ENCODE measurements around the gene CRELD2.

GRCh38 chr22:49883294-49883640 lies 35.2 kb upstream of the CRELD2 start:
- TF ChIP-seq, protein P1, sequence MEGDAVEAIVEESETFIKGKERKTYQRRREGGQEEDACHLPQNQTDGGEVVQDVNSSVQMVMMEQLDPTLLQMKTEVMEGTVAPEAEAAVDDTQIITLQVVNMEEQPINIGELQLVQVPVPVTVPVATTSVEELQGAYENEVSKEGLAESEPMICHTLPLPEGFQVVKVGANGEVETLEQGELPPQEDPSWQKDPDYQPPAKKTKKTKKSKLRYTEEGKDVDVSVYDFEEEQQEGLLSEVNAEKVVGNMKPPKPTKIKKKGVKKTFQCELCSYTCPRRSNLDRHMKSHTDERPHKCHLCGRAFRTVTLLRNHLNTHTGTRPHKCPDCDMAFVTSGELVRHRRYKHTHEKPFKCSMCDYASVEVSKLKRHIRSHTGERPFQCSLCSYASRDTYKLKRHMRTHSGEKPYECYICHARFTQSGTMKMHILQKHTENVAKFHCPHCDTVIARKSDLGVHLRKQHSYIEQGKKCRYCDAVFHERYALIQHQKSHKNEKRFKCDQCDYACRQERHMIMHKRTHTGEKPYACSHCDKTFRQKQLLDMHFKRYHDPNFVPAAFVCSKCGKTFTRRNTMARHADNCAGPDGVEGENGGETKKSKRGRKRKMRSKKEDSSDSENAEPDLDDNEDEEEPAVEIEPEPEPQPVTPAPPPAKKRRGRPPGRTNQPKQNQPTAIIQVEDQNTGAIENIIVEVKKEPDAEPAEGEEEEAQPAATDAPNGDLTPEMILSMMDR (IDR thresholded peaks at IDR 0.05; ENCODE audit: insufficient read depth, low read length, poor library complexity, severe bottlenecking): no peak
- no peak for TF ChIP-seq EZH2phosphoT487 (conservative IDR thresholded peaks at IDR 0.05; ENCODE audit: low read length)

All from SU-DHL-6 (cell line).